Measurements from ENCODE around the gene PABPC1L2B. TPM values are rescaled to one million over a fixed set of nuclear protein-coding genes. Genes with fewer than 3 reads are reported as not detected.
"Not testable (repeated sequence)": the region's sequence is repeated elsewhere in the genome, so short reads cannot be mapped to it uniquely, and the experiment has no call there.

The PABPC1L2B gene
- not detected in 2 replicates for total RNA-seq (2014; rRNA removed; shearing (Covaris generic); ENCODE audit: low replicate concordance)

- in situ Hi-C loops (cut with HindIII; ENCODE audit: low pct_unique_long_range_greater_than_20kb, low sequenced_read_pairs); DNase-seq (ENCODE audit: low read depth): not testable (repeated sequence)
These were observed at the start of gene PABPC1L2B for GRCh38 chrX:73002733-73003132. TSS of gene PABPC1L2B (plus strand) at chrX:73002939. CDS start at chrX:73003643, 704 bp downstream.

DNA sequence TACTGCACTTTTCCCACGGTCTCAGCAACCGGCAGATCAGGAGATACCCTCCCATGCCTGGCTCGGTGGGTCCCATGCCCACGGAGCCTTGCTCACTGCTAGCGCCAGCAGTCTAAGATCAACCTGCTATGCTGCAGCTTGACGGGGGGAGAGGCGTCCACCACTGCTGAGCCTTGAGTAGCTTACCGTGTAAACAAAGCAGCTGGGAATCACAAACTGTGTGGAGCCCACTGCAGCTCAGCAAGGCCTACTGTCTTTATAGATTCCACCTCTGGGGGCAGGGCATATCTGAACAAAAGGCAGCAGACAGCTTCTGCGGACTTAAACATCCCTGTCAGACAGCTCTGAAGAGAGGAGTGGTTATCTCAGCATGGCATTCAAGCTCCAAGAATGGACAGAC lies 42.8 kb upstream of the PABPC1L2B start:
- DNase-seq (ENCODE audit: low read depth); in situ Hi-C loops (cut with HindIII; ENCODE audit: low pct_unique_long_range_greater_than_20kb, low sequenced_read_pairs): not testable (repeated sequence)

- in situ Hi-C loops (cut with HindIII; ENCODE audit: low pct_unique_long_range_greater_than_20kb, low sequenced_read_pairs); DNase-seq (ENCODE audit: low read depth): not testable (repeated sequence)
These were observed 30.9 kb upstream of the PABPC1L2B start for GRCh38 chrX:72971859-72972258.

- DNase-seq (ENCODE audit: low read depth); in situ Hi-C loops (cut with HindIII; ENCODE audit: low pct_unique_long_range_greater_than_20kb, low sequenced_read_pairs): not testable (repeated sequence)
These were observed 27.9 kb upstream of the PABPC1L2B start for GRCh38 chrX:72974885-72975284.

GRCh38 chrX:72980894-72981469 lies 21.8 kb upstream of the PABPC1L2B start:
- DNase-seq (ENCODE audit: low read depth); in situ Hi-C loops (cut with HindIII; ENCODE audit: low pct_unique_long_range_greater_than_20kb, low sequenced_read_pairs): not testable (repeated sequence)

GRCh38 chrX:73004032-73004431 lies 1.3 kb downstream of the PABPC1L2B start:
- in situ Hi-C loops (cut with HindIII; ENCODE audit: low pct_unique_long_range_greater_than_20kb, low sequenced_read_pairs); DNase-seq (ENCODE audit: low read depth): not testable (repeated sequence)

GRCh38 chrX:73021361-73022092 lies 18.8 kb downstream of the PABPC1L2B start:
- in situ Hi-C loops (cut with HindIII; ENCODE audit: low pct_unique_long_range_greater_than_20kb, low sequenced_read_pairs), result no loop called here
- DNase-seq (ENCODE audit: low read depth), result no peak

GRCh38 chrX:73022093-73022445 lies 19.3 kb downstream of the PABPC1L2B start:
- DNase-seq (ENCODE audit: low read depth); in situ Hi-C loops (cut with HindIII; ENCODE audit: low pct_unique_long_range_greater_than_20kb, low sequenced_read_pairs): not testable (repeated sequence)

- DNase-seq (ENCODE audit: low read depth), result no peak
- in situ Hi-C loops (cut with HindIII; ENCODE audit: low pct_unique_long_range_greater_than_20kb, low sequenced_read_pairs), result no loop called here
These were observed 26.1 kb downstream of the PABPC1L2B start for GRCh38 chrX:73028876-73029275.

Other genes starting within 250 kb of the PABPC1L2B start
- gene DMRTC1B, start 226.0 kb upstream of the PABPC1L2B start, total RNA-seq (2014; rRNA removed; shearing (Covaris generic); ENCODE audit: low replicate concordance), result not detected in 2 replicates
- gene FAM236B, start 220.3 kb upstream of the PABPC1L2B start, total RNA-seq (2014; rRNA removed; shearing (Covaris generic); ENCODE audit: low replicate concordance), result not detected in 2 replicates
- gene FAM236D, start 194.7 kb upstream of the PABPC1L2B start, total RNA-seq (2014; rRNA removed; shearing (Covaris generic); ENCODE audit: low replicate concordance), result not detected in 2 replicates
- gene FAM236C, start 90.3 kb upstream of the PABPC1L2B start, total RNA-seq (2014; rRNA removed; shearing (Covaris generic); ENCODE audit: low replicate concordance), result not detected in 2 replicates
- not detected in 2 replicates for gene FAM236A, start 64.7 kb upstream of the PABPC1L2B start, total RNA-seq (2014; rRNA removed; shearing (Covaris generic); ENCODE audit: low replicate concordance)
- gene DMRTC1, start 59.1 kb upstream of the PABPC1L2B start, total RNA-seq (2014; rRNA removed; shearing (Covaris generic); ENCODE audit: low replicate concordance), result not detected in 2 replicates
- gene PABPC1L2A, start 76.6 kb downstream of the PABPC1L2B start, total RNA-seq (2014; rRNA removed; shearing (Covaris generic); ENCODE audit: low replicate concordance), result not detected in 2 replicates
- 2.6 and 5.0 TPM in 2 replicates for gene NAP1L2, start 211.9 kb downstream of the PABPC1L2B start, total RNA-seq (2014; rRNA removed; shearing (Covaris generic); ENCODE audit: low replicate concordance)